Astrocyte (in vitro differentiated cells and primary cell): ENCODE results near the gene TMEM30A. TPM values are rescaled to one million over a fixed set of nuclear protein-coding genes. Genes with fewer than 3 reads are reported as not detected.

ENCODE experiments used
- DNase-seq: peaks from one replicate; pipeline ENCODE4 v3.0.0-alpha.2; 2010; ENCODE audit warnings: low read depth
- FAIRE-seq: peaks from 2 replicates; lab custom pipeline; 2011; peaks lifted over from hg19 to GRCh38; lab: Jason Lieb, UNC
- H2AFZ ChIP-seq: 2 replicates; pipeline ENCODE4 v1.6.0; 2012; ENCODE audit warnings: low read depth, low read length, inconsistent platforms
- H3K27ac ChIP-seq: 2 replicates; pipeline ENCODE4 v1.5.1; 2011; ENCODE audit warnings: low read depth, low read length, inconsistent platforms
- H3K27me3 ChIP-seq: 2 replicates; pipeline ENCODE4 v1.6.0; 2011; ENCODE audit warnings: low read length, inconsistent platforms; ENCODE audit not compliant: insufficient read depth
- H3K36me3 ChIP-seq: 2 replicates; pipeline ENCODE4 v1.5.1; 2011; ENCODE audit warnings: low read length, inconsistent platforms; ENCODE audit not compliant: insufficient read depth
- H3K4me1 ChIP-seq: 2 replicates; pipeline ENCODE4 v1.5.1; 2011; ENCODE audit warnings: low read length, inconsistent platforms; ENCODE audit not compliant: insufficient read depth
- H3K4me2 ChIP-seq: 2 replicates; pipeline ENCODE4 v1.6.0; 2012; ENCODE audit warnings: low read length, inconsistent platforms
- H3K4me3 ChIP-seq: 2 replicates; pipeline ENCODE4 v1.5.1; 2011; ENCODE audit warnings: low read depth, mild to moderate bottlenecking, low read length, inconsistent platforms; ENCODE audit not compliant: insufficient read depth
- H3K79me2 ChIP-seq: 2 replicates; pipeline ENCODE4 v1.6.0; 2012; ENCODE audit warnings: mild to moderate bottlenecking, low read length, inconsistent platforms; ENCODE audit not compliant: insufficient read depth
- H3K9ac ChIP-seq: 2 replicates; pipeline ENCODE4 v1.6.0; 2012; ENCODE audit warnings: mild to moderate bottlenecking, low read length, inconsistent platforms
- H3K9me3 ChIP-seq: 2 replicates; pipeline ENCODE4 v1.5.1; 2012; ENCODE audit warnings: low read depth, mild to moderate bottlenecking, low read length, inconsistent platforms; ENCODE audit not compliant: insufficient read depth
- H4K20me1 ChIP-seq: 2 replicates; pipeline ENCODE4 v1.6.0; 2012; ENCODE audit warnings: low read length, inconsistent platforms; ENCODE audit not compliant: insufficient read depth
- H3K27ac Mint-ChIP-seq: one replicate; pipeline ENCODE4 v1.8.0; 2021; ENCODE audit warnings: mild to moderate bottlenecking, mixed read lengths; ENCODE audit not compliant: unreplicated experiment
- H3K27me3 Mint-ChIP-seq: one replicate; pipeline ENCODE4 v1.8.0; 2021; ENCODE audit warnings: low read depth, mixed read lengths; ENCODE audit not compliant: unreplicated experiment
- H3K36me3 Mint-ChIP-seq: one replicate; pipeline ENCODE4 v1.8.0; 2021; ENCODE audit warnings: low read depth, mixed read lengths; ENCODE audit not compliant: unreplicated experiment
- H3K4me1 Mint-ChIP-seq: one replicate; pipeline ENCODE4 v1.8.0; 2021; ENCODE audit warnings: low read depth, mixed read lengths; ENCODE audit not compliant: unreplicated experiment
- H3K4me3 Mint-ChIP-seq: one replicate; pipeline ENCODE4 v1.8.0; 2021; ENCODE audit warnings: mild to moderate bottlenecking, moderate library complexity, mixed read lengths; ENCODE audit not compliant: unreplicated experiment
- H3K9me3 Mint-ChIP-seq: one replicate; pipeline ENCODE4 v1.8.0; 2021; ENCODE audit warnings: mild to moderate bottlenecking, mixed read lengths; ENCODE audit not compliant: unreplicated experiment
- CTCF ChIP-seq: IDR thresholded peaks from 2 replicates; pipeline ENCODE4 v1.5.1; 2011; ENCODE audit warnings: low read depth, mild to moderate bottlenecking, inconsistent platforms, low read length, moderate library complexity; ENCODE audit not compliant: insufficient read depth
- EZH2 ChIP-seq: IDR thresholded peaks from 2 replicates; pipeline ENCODE4 v1.6.1; 2012; ENCODE audit warnings: mild to moderate bottlenecking, low read length, inconsistent platforms; ENCODE audit not compliant: insufficient read depth
- total RNA-seq: library from RNA; stranded (reverse); gene quantifications from 2 replicates; pipeline ENCODE4 v1.2.1, GENCODE V29; 2021

The TMEM30A gene
- total RNA-seq, 1 donor from 2014 or later, result 166 TPM

- Histone ChIP-seq H2AFZ (no peak overlapping the region), H3K79me2 (no peaks in the 10 kb centered on the region), H3K36me3 (no peaks in the 10 kb centered on the region), H3K4me2 (no peak overlapping the region), H3K27ac (no peak overlapping the region), H4K20me1 (no peaks in the 10 kb centered on the region), H3K27me3 (no peaks in the 10 kb centered on the region), H3K4me1 (no peaks in the 10 kb centered on the region), H3K9me3 (no peaks in the 10 kb centered on the region), H3K9ac (no peak overlapping the region), H3K4me3 (no peak overlapping the region)
- no peak overlapping the region for H3K27ac Mint-ChIP-seq
- no peak overlapping the region for H3K4me3 Mint-ChIP-seq
- no peaks in the 10 kb centered on the region for H3K36me3 Mint-ChIP-seq
- H3K9me3 Mint-ChIP-seq, result no peaks in the 10 kb centered on the region
- no peaks in the 10 kb centered on the region for H3K27me3 Mint-ChIP-seq
- no peak for TF ChIP-seq EZH2
- no peak for TF ChIP-seq CTCF
- no peak for DNase-seq
- H3K4me1 Mint-ChIP-seq, result no peaks in the 10 kb centered on the region
- no peak for FAIRE-seq
These were observed 21.0 kb upstream of the TMEM30A start for GRCh38 chr6:75305573-75305972.

GRCh38 chr6:75302280-75302679 lies 17.7 kb upstream of the TMEM30A start:
- Mint-ChIP-seq H3K4me1 (no peaks in the 10 kb centered on the region), H3K36me3 (no peaks in the 10 kb centered on the region), H3K27me3 (no peaks in the 10 kb centered on the region), H3K9me3 (no peaks in the 10 kb centered on the region), H3K27ac (no peak overlapping the region), H3K4me3 (no peak overlapping the region)
- Histone ChIP-seq H3K4me1 (no peaks in the 10 kb centered on the region), H3K27me3 (peaks cover 3% of the 10 kb centered on the region), H3K27ac (no peak overlapping the region), H3K36me3 (no peaks in the 10 kb centered on the region), H3K9me3 (no peaks in the 10 kb centered on the region), H2AFZ (no peak overlapping the region), H3K79me2 (no peaks in the 10 kb centered on the region), H3K4me2 (no peak overlapping the region), H3K4me3 (no peak overlapping the region), H3K9ac (no peak overlapping the region), H4K20me1 (no peaks in the 10 kb centered on the region)
- TF ChIP-seq CTCF, result no peak
- no peak for TF ChIP-seq EZH2
- FAIRE-seq, result no peak
- DNase-seq, result no peak

- no peak overlapping the region for H3K4me3 ChIP-seq
- Mint-ChIP-seq H3K27ac (no peak overlapping the region), H3K4me3 (no peak overlapping the region), H3K27me3 (no peaks in the 10 kb centered on the region), H3K9me3 (no peaks in the 10 kb centered on the region), H3K4me1 (no peaks in the 10 kb centered on the region), H3K36me3 (no peaks in the 10 kb centered on the region)
- H3K36me3 ChIP-seq, result no peaks in the 10 kb centered on the region
- peaks cover 3% of the 10 kb centered on the region for H3K27me3 ChIP-seq
- H3K9me3 ChIP-seq, result no peaks in the 10 kb centered on the region
- DNase-seq, result no peak
- H4K20me1 ChIP-seq, result no peaks in the 10 kb centered on the region
- no peaks in the 10 kb centered on the region for H3K79me2 ChIP-seq
- H3K4me2 ChIP-seq, result no peak overlapping the region
- H3K27ac ChIP-seq, result no peak overlapping the region
- H2AFZ ChIP-seq, result no peak overlapping the region
- no peak for TF ChIP-seq EZH2
- no peak for TF ChIP-seq CTCF
- H3K4me1 ChIP-seq, result no peaks in the 10 kb centered on the region
- no peak overlapping the region for H3K9ac ChIP-seq
- FAIRE-seq, result no peak
These were observed 16.9 kb upstream of the TMEM30A start for GRCh38 chr6:75301537-75301936.
